OCI-LY3 (cell line): ENCODE data around the gene GNAL.

Experiments
- H2AFZ ChIP-seq: fragments of 200-600, 300-600 bp; shearing (Covaris generic); 2 replicates; pipeline ENCODE4 v1.6.0; 2014; ENCODE audit warnings: antibody characterized with exemption, low read depth, low read length
- H3K27ac ChIP-seq: fragments of 200-600, 300-600 bp; sonication (generic); 2 replicates; pipeline ENCODE4 v1.5.1; 2014; ENCODE audit warnings: mild to moderate bottlenecking, low read length, moderate library complexity, mixed read lengths
- H3K27me3 ChIP-seq: fragments of 200-600, 300-600 bp; sonication (generic); 2 replicates; pipeline ENCODE4 v1.6.1; 2014; ENCODE audit warnings: low read depth, low read length, mixed read lengths
- H3K36me3 ChIP-seq: fragments of 200-600, 300-600 bp; sonication (generic); replicated peaks from 2 replicates; pipeline ENCODE3; 2014; ENCODE audit warnings: low read depth, low read length, mixed read lengths
- H3K4me1 ChIP-seq: fragments of 300-600, 200-600 bp; sonication (generic); 2 replicates; pipeline ENCODE4 v1.6.1; 2014; ENCODE audit warnings: low read length, mixed read lengths
- H3K4me2 ChIP-seq: fragments of 200-600, 300-600 bp; sonication (generic); 2 replicates; pipeline ENCODE4 v1.6.1; 2014; ENCODE audit warnings: low read length, mixed read lengths
- H3K4me3 ChIP-seq: fragments of 300-600, 200-600 bp; sonication (generic); 2 replicates; pipeline ENCODE4 v1.5.1; 2014; ENCODE audit warnings: antibody characterized with exemption, mild to moderate bottlenecking, low read length, moderate library complexity
- H3K79me2 ChIP-seq: fragments of 300-600, 200-600 bp; shearing (Covaris generic); 2 replicates; pipeline ENCODE4 v1.6.1; 2014; ENCODE audit warnings: mild to moderate bottlenecking, low read length, mixed read lengths
- H3K9ac ChIP-seq: fragments of 300-600, 200-600 bp; shearing (Covaris generic); 2 replicates; pipeline ENCODE4 v1.6.0; 2014; ENCODE audit warnings: mild to moderate bottlenecking, low read length, moderate library complexity
- H3K9me3 ChIP-seq: fragments of 200-600, 300-600 bp; shearing (Covaris generic); 2 replicates; pipeline ENCODE4 v1.6.1; 2014; ENCODE audit warnings: low read length, mixed read lengths; ENCODE audit not compliant: insufficient read depth
- H4K20me1 ChIP-seq: fragments of 200-600, 300-600 bp; sonication (generic); 2 replicates; pipeline ENCODE4 v1.6.1; 2016; ENCODE audit warnings: low read length, mixed read lengths; ENCODE audit not compliant: insufficient read depth
- EZH2phosphoT487 ChIP-seq: fragments of 200-600 bp; shearing (Covaris generic); IDR thresholded peaks from 2 replicates; pipeline ENCODE4 v1.6.1; 2018; ENCODE audit warnings: antibody characterized with exemption, mixed run types, low read depth
- TF ChIP-seq, protein P1 (sequence below): fragments of 200-600, 300-600 bp; sonication (generic); IDR thresholded peaks from 2 replicates; pipeline ENCODE4 v1.5.1; 2014; ENCODE audit warnings: antibody characterized with exemption, low read length, low read depth

The GNAL gene

DNA sequence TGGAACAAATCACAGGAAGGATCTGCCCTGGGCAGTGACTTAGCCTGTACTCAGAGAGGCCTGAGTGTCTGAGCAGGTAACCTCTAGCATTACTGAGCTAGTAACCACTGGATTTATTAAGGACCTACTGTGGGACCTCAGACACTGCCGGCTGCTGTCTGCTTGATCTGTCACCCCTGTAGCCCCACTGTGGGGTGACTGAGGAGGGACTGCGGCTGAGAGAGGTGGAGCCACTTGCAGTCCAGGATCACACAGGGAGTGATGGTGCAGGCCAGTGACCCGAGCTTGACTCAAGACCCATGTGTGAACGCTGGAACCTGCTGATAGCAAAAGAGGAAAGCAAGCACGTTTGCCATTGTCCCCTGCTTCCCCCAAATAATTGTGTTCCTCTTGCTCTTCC, 177.7 kb downstream of the GNAL start:
- H4K20me1 ChIP-seq: no peaks in the 10 kb centered on the region

DNA sequence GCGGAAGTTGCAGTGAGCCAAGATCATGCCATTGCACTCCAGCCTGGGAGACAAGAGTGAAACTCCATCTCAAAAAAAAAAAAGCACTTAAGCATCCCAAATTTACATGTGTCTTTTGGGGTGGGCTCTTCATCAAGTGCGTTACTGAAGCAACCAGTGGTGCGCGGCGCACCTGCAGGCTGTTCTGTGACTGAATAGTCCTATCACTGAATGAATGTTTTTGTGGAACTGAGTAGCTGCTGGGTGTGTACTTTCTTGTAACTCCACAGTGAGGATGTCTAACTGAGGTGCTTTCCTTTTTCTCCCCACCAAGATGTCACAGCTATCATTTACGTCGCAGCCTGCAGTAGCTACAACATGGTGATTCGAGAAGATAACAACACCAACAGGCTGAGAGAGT, 179.2 kb downstream of the GNAL start:
- peak overlapping the region; percentile 55 for H3K4me3 ChIP-seq
- TF ChIP-seq EZH2phosphoT487: no peak
- TF ChIP-seq, protein P1, sequence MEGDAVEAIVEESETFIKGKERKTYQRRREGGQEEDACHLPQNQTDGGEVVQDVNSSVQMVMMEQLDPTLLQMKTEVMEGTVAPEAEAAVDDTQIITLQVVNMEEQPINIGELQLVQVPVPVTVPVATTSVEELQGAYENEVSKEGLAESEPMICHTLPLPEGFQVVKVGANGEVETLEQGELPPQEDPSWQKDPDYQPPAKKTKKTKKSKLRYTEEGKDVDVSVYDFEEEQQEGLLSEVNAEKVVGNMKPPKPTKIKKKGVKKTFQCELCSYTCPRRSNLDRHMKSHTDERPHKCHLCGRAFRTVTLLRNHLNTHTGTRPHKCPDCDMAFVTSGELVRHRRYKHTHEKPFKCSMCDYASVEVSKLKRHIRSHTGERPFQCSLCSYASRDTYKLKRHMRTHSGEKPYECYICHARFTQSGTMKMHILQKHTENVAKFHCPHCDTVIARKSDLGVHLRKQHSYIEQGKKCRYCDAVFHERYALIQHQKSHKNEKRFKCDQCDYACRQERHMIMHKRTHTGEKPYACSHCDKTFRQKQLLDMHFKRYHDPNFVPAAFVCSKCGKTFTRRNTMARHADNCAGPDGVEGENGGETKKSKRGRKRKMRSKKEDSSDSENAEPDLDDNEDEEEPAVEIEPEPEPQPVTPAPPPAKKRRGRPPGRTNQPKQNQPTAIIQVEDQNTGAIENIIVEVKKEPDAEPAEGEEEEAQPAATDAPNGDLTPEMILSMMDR: no peak
- H4K20me1 ChIP-seq: no peaks in the 10 kb centered on the region
- H2AFZ ChIP-seq: no peak overlapping the region
- no peak overlapping the region for H3K9ac ChIP-seq
- peaks cover 28% of the 10 kb centered on the region for H3K4me1 ChIP-seq
- no peaks in the 10 kb centered on the region for H3K36me3 ChIP-seq
- H3K27me3 ChIP-seq: no peaks in the 10 kb centered on the region
- no peaks in the 10 kb centered on the region for H3K9me3 ChIP-seq
- H3K4me2 ChIP-seq: peak overlapping the region; percentile 81
- peak overlapping the region; percentile 53 for H3K27ac ChIP-seq
- no peaks in the 10 kb centered on the region for H3K79me2 ChIP-seq

More for the DNA sequence above, 177.7 kb downstream of the GNAL start:
- Histone ChIP-seq H3K79me2 (no peaks in the 10 kb centered on the region), H3K4me3 (no peak overlapping the region), H3K9me3 (no peaks in the 10 kb centered on the region), H3K27ac (no peak overlapping the region), H3K27me3 (no peaks in the 10 kb centered on the region), H3K4me2 (no peak overlapping the region), H3K9ac (no peak overlapping the region), H3K36me3 (no peaks in the 10 kb centered on the region), H3K4me1 (peaks cover 14% of the 10 kb centered on the region), H2AFZ (no peak overlapping the region)
- TF ChIP-seq EZH2phosphoT487: no peak
- TF ChIP-seq, protein P1: no peak

DNA sequence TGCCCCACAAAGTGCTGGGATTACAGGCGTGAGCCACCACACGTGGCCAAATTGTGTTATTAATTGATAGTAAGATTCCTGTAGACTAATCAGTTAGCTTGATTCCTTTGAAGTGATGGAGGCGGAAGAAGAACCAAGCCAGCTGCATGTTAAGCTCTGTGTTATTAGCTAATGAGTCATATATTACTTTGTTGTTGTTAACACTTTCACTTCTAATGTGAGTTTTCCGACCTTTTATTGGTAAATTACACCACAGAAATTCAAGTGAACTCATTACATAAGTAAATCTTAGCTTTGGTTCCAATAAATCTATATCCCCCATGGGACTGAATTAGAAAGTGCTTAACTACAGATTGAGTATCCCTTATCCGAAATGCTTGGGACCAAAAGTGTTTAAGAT, 182.4 kb downstream of the GNAL start:
- Histone ChIP-seq H3K9ac (no peak overlapping the region), H3K4me2 (peak overlapping the region; percentile 52), H3K4me1 (peaks cover 28% of the 10 kb centered on the region), H3K4me3 (peak overlapping the region; percentile 35; the same call in 1 of the 2 replicates), H3K36me3 (no peaks in the 10 kb centered on the region), H4K20me1 (no peaks in the 10 kb centered on the region), H2AFZ (no peak overlapping the region), H3K9me3 (no peaks in the 10 kb centered on the region), H3K79me2 (no peaks in the 10 kb centered on the region), H3K27ac (no peak overlapping the region), H3K27me3 (no peaks in the 10 kb centered on the region)
- TF ChIP-seq, protein P1: no peak
- no peak for TF ChIP-seq EZH2phosphoT487

DNA sequence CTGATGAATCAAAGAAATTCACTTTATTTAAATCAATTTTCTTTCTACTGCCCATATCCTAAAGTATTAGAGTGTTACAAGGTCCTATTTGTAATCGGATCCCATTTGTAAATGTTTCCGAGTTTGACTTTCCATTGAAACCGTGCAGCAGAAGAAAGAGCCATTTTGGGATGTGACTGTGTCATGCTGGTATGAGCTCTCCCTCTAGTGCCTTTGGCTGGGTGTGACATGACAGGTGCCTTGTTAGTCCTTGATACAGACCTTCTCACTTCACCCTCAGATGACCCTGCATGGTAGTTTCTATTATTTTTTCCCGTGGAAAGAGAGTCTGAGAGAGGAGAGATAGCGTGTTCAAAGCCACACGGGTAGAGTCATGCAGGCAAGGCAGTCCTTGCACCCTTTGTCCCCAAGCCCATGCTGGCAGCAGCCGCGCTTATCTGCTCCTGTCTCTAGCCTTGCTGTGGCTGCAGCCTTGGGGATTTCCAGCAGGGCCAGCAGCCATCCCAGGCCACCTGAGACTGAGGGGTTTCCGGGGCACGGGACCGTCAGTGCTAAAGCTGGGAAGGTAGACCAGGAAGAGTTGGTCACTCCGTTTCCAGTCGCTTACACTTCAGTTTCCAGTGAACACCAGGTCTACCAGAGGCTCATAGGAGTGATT, 183.5 kb downstream of the GNAL start:
- no peak overlapping the region for H2AFZ ChIP-seq
- no peaks in the 10 kb centered on the region for H3K36me3 ChIP-seq
- no peaks in the 10 kb centered on the region for H4K20me1 ChIP-seq
- TF ChIP-seq EZH2phosphoT487: no peak
- TF ChIP-seq, protein P1: peak; percentile 76
- peak overlapping the region; percentile 35 for H3K4me3 ChIP-seq
- peak overlapping the region; percentile 52 for H3K4me2 ChIP-seq
- H3K4me1 ChIP-seq: peaks cover 28% of the 10 kb centered on the region
- no peak overlapping the region for H3K9ac ChIP-seq
- no peaks in the 10 kb centered on the region for H3K79me2 ChIP-seq
- H3K27me3 ChIP-seq: no peaks in the 10 kb centered on the region
- no peaks in the 10 kb centered on the region for H3K9me3 ChIP-seq
- H3K27ac ChIP-seq: no peak overlapping the region
